ENCODE measurements around the gene TASL. TPM values are rescaled to one million over a fixed set of nuclear protein-coding genes. Genes with fewer than 3 reads are reported as not detected.

The TASL gene
- polyA plus RNA-seq, 1 experiment = not detected

DNA sequence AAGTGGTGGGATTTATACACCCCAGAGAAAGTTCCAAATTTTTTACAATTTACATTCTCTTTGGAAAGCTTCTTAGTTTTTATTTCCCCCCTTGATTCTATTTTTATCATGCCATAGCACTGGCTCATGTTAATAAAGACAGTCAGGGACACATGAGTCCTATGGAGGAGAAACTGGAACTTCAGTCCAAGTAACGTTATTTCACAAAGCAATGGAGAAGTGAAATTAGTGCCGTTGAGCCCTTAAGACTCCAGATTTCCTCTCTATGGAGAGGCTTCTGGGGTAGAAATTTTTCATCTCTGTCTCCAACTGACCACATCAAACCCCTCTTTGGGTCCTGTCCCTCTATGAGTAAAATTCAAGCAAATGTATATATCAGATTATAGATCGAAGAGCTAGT lies 12.8 kb upstream of the TASL start:
- no peaks in the 10 kb centered on the region for H3K27me3 ChIP-seq (ENCODE audit: control insufficient read depth, insufficient read depth, low read length)
- TF ChIP-seq, protein P1, sequence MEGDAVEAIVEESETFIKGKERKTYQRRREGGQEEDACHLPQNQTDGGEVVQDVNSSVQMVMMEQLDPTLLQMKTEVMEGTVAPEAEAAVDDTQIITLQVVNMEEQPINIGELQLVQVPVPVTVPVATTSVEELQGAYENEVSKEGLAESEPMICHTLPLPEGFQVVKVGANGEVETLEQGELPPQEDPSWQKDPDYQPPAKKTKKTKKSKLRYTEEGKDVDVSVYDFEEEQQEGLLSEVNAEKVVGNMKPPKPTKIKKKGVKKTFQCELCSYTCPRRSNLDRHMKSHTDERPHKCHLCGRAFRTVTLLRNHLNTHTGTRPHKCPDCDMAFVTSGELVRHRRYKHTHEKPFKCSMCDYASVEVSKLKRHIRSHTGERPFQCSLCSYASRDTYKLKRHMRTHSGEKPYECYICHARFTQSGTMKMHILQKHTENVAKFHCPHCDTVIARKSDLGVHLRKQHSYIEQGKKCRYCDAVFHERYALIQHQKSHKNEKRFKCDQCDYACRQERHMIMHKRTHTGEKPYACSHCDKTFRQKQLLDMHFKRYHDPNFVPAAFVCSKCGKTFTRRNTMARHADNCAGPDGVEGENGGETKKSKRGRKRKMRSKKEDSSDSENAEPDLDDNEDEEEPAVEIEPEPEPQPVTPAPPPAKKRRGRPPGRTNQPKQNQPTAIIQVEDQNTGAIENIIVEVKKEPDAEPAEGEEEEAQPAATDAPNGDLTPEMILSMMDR (IDR thresholded peaks at IDR 0.05; ENCODE audit: low read depth, low read length) = no peak
- no peak overlapping the region for H3K27ac ChIP-seq (ENCODE audit: low read depth, low read length)
- DNase-seq (ENCODE audit: low read depth, low spot score) = no peak
- CTCF ChIA-PET = no interaction called here
- no peaks in the 10 kb centered on the region for H3K9me3 ChIP-seq (ENCODE audit: control insufficient read depth, insufficient read depth, low read length)
- no peak overlapping the region for H3K4me3 ChIP-seq (ENCODE audit: low read depth, low read length)
- POLR2A ChIA-PET = no interaction called here

DNA sequence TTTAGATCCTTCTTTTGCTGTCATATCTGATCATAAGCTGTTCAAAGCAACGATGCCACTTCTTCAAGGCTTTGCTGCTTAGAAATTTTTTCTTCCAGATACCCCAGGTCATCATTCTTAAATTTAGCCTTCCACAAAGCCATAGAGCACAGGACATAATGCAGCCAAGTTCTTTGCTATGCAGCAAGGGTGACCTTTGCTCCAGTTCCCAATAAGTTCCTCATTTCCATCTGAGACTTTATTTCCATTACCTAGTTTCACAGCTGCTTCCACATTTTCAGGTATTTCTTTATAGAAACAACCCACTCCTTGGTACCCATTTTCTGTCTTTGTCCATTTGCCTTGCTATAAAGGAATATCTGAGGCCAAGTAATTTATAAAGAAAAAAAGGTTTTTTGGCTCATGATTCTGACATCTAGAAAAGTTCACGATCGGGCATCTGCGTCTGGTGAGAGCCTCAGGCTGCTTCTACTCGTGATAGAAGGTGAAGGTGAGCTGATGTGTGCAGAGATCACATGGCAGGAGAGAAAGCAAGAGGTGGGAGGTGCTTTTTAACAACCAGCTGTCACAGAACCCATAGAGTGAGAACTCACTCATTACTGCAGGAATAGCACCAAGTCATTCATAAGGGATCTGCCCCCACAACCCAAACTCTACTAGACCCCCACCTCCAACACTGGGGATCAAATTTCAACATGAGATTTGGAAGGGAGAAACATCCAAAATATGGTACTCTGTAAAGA lies 11.8 kb upstream of the TASL start:
- Histone ChIP-seq H3K9me3 (ENCODE audit: control insufficient read depth, insufficient read depth, low read length) (no peaks in the 10 kb centered on the region), H3K4me3 (ENCODE audit: low read depth, low read length) (no peak overlapping the region), H3K27ac (ENCODE audit: low read depth, low read length) (no peak overlapping the region), H3K27me3 (ENCODE audit: control insufficient read depth, insufficient read depth, low read length) (no peaks in the 10 kb centered on the region)
- TF ChIP-seq, protein P1 (IDR thresholded peaks at IDR 0.05; ENCODE audit: low read depth, low read length) = no peak
- ChIA-PET POLR2A (no interaction called here), CTCF (interaction anchor here (0.8 to 1.7 kb wide), 2 partner anchors 19 to 77 kb away, joined by 3 to 4 read pairs; no protein-coding TSS in a partner anchor)
- DNase-seq (ENCODE audit: low read depth, low spot score) = no peak

DNA sequence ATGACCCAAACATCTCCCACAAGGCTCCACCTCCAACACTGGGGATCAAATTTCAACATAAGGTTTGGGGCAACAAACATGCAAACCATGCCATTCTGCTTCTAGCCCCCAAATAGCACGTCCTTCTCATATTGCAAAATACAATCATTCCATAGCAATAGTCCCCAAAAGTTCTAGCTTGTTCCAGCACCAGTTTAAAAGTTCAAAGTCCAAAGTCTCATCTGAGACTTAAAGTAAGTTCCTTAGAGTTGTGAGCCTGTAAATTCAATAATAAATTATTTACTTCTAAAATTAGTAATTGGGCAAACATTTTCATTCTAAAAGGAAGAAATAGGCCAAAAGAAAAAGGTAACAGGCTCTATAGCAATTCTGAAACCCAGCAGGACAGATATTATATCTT lies 8.9 kb upstream of the TASL start:
- no peaks in the 10 kb centered on the region for H3K9me3 ChIP-seq (ENCODE audit: control insufficient read depth, insufficient read depth, low read length)
- CTCF ChIA-PET = no interaction called here
- no peak for DNase-seq (ENCODE audit: low read depth, low spot score)
- TF ChIP-seq, protein P1 (IDR thresholded peaks at IDR 0.05; ENCODE audit: low read depth, low read length) = no peak
- no peak overlapping the region for H3K4me3 ChIP-seq (ENCODE audit: low read depth, low read length)
- H3K27ac ChIP-seq (ENCODE audit: low read depth, low read length) = no peak overlapping the region
- H3K27me3 ChIP-seq (ENCODE audit: control insufficient read depth, insufficient read depth, low read length) = no peaks in the 10 kb centered on the region
- POLR2A ChIA-PET = no interaction called here

DNA sequence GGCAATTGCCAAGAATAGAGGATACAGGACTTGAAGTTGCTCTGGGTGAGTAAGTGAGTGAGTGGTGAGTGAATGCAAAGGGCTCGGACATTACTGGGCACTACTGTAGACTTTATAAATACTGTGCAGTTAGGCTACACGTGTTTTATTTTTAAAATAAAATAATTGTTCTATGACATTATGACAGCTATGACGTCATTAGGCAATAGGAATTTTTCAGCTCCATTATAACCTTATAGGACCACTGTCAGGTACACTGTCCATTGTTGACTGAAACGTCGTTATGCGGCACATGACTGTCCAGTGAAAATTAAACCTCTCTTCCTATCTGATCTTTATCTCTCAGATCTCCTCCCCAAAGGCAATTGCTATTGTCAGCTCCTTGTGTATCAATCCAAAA lies 5.1 kb upstream of the TASL start:
- H3K9me3 ChIP-seq (ENCODE audit: control insufficient read depth, insufficient read depth, low read length) = no peaks in the 10 kb centered on the region
- CTCF ChIA-PET = no interaction called here
- H3K27me3 ChIP-seq (ENCODE audit: control insufficient read depth, insufficient read depth, low read length) = no peaks in the 10 kb centered on the region
- H3K27ac ChIP-seq (ENCODE audit: low read depth, low read length) = no peak overlapping the region
- TF ChIP-seq, protein P1 (IDR thresholded peaks at IDR 0.05; ENCODE audit: low read depth, low read length) = no peak
- no peak overlapping the region for H3K4me3 ChIP-seq (ENCODE audit: low read depth, low read length)
- POLR2A ChIA-PET = no interaction called here
- no peak for DNase-seq (ENCODE audit: low read depth, low spot score)

DNA sequence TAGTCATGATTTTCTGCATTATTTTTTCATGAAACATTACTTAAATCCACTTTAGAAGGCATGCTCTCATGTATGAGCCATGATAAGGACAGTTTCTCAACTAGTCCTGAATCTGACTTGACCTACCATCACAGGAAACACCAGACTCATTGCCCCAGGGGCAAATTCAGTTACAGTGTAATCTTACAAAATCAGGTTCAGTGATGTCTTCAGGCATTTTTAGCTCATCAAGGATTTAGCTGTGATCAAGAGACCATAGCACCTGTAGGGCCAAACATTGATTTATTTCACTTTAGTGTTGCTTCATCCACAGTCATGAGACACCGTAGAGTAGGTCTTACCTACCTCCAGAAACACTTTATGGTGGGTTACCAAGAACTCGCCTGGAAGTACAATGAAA lies 3.1 kb upstream of the TASL start:
- H3K9me3 ChIP-seq (ENCODE audit: control insufficient read depth, insufficient read depth, low read length) = no peaks in the 10 kb centered on the region
- ChIA-PET CTCF (interaction anchor here (1.3 kb wide), 1 partner anchor 10 kb away, joined by 6 read pairs; no protein-coding TSS in a partner anchor), POLR2A (no interaction called here)
- TF ChIP-seq, protein P1 (IDR thresholded peaks at IDR 0.05; ENCODE audit: low read depth, low read length) = no peak
- no peak for DNase-seq (ENCODE audit: low read depth, low spot score)
- H3K27me3 ChIP-seq (ENCODE audit: control insufficient read depth, insufficient read depth, low read length) = no peaks in the 10 kb centered on the region
- H3K4me3 ChIP-seq (ENCODE audit: low read depth, low read length) = no peak overlapping the region
- H3K27ac ChIP-seq (ENCODE audit: low read depth, low read length) = no peak overlapping the region
